Body of pancreas (tissue), 4 donors: Measurements from ENCODE around the gene SLC45A2.

ENCODE experiments used
- POLR2A ChIP-seq, 3 donors: fragments of 450-650 bp; IDR thresholded peaks; one replicate each; pipeline ENCODE4 v1.6.1; 2016; ENCODE audit warnings: antibody characterized with exemption in 3 of 3, mild to moderate bottlenecking in 2 of 3
- TF ChIP-seq, protein P1 (sequence below), 7 experiments: fragments of 450-650 bp in 4 of 7; fragments of 200-600 bp in 3 of 7; sonication (generic) in 3 of 7; IDR thresholded peaks; one replicate each; pipeline ENCODE4 v1.5.1; 2016 to 2019; ENCODE audit warnings: antibody characterized with exemption in 7 of 7

DNA sequence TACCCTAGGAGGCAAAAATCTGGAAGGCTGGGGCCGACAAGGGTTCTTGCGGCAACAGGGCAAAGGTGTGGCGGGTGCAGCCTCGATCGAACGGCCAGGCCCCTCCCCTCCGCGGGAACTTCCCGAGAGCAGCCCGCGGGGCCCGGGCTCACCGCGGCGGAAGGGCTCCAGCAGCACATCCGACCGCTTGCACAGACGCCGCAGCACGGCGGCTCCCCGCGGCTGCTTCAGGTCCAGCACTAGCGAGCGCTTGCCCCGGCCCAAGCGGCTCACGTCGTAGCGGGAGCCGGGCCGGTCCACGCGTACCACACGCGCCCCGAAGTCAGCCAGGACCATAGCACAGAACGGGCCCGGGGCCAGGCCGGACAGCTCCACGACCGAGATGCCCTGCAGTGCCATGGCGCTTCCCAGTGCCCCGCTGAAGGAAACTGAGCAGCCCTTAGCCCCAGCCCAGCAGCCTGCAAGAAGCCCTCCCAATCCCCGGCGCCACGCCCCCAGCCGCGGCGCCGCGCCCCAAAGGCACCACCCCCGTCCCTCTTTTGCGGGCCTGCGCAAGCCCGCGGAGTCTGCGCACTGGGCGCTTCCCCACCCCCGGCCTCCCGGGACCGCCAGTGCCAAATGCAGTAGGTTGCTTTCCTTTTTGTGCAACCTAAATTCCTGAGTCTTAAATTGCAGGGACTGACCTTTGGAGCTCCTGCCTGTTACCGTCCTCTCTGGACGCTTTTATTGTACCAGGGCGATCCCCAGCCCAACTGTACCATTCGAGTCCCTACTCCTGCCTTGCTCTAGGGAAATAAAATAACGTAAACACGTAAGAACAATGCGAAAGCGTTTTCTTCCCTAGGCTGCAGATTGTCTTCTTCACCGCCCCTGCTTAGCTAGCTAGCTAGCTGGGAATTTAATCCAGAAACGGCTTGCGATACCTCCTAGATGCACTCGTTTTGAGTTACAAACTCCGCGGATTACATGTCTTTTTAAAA is 23.4 kb upstream of the SLC45A2 start, which contains the start of gene AMACR:
- TF ChIP-seq, protein P1, sequence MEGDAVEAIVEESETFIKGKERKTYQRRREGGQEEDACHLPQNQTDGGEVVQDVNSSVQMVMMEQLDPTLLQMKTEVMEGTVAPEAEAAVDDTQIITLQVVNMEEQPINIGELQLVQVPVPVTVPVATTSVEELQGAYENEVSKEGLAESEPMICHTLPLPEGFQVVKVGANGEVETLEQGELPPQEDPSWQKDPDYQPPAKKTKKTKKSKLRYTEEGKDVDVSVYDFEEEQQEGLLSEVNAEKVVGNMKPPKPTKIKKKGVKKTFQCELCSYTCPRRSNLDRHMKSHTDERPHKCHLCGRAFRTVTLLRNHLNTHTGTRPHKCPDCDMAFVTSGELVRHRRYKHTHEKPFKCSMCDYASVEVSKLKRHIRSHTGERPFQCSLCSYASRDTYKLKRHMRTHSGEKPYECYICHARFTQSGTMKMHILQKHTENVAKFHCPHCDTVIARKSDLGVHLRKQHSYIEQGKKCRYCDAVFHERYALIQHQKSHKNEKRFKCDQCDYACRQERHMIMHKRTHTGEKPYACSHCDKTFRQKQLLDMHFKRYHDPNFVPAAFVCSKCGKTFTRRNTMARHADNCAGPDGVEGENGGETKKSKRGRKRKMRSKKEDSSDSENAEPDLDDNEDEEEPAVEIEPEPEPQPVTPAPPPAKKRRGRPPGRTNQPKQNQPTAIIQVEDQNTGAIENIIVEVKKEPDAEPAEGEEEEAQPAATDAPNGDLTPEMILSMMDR (IDR thresholded peaks at IDR 0.05), result peak in 2 of 7 experiments; percentile 6 to 12
- TF ChIP-seq POLR2A (IDR thresholded peaks at IDR 0.05), result peak; percentile 95 to 97 (median 96)
